HEK293 (cell line): ENCODE measurements around the gene PEX6.

Experiments
- INSM2 ChIP-seq: fragments of 450-650 bp; formaldehyde crosslinking; IDR thresholded peaks from 2 replicates; pipeline ENCODE4 v1.5.1; 2016; ENCODE audit warnings: missing biosample characterization, missing genetic modification characterization
- MZF1 ChIP-seq: fragments of 450-650 bp; formaldehyde crosslinking; IDR thresholded peaks from 2 replicates; pipeline ENCODE4 v1.5.1; 2017; ENCODE audit warnings: missing biosample characterization, missing genetic modification characterization, borderline replicate concordance
- PRDM10 ChIP-seq: fragments of 450-650 bp; formaldehyde crosslinking; IDR thresholded peaks from 2 replicates; pipeline ENCODE4 v1.5.1; 2016; ENCODE audit warnings: missing biosample characterization, missing genetic modification characterization
- REST ChIP-seq: fragments of 450-650 bp; formaldehyde crosslinking; IDR thresholded peaks from 2 replicates; pipeline ENCODE4 v1.5.1; 2016; ENCODE audit warnings: missing biosample characterization, missing genetic modification characterization
- SCRT1 ChIP-seq: fragments of 450-650 bp; formaldehyde crosslinking; IDR thresholded peaks from 2 replicates; pipeline ENCODE4 v1.5.1; 2016; ENCODE audit warnings: missing biosample characterization, missing genetic modification characterization, borderline replicate concordance
- SCRT2 ChIP-seq: fragments of 450-650 bp; formaldehyde crosslinking; IDR thresholded peaks from 2 replicates; pipeline ENCODE4 v1.5.1; 2016; ENCODE audit warnings: missing biosample characterization, missing genetic modification characterization
- TCF7L2 ChIP-seq: IDR thresholded peaks from 2 replicates; pipeline ENCODE4 v1.6.1; 2011; ENCODE audit warnings: low read depth, mild to moderate bottlenecking, inconsistent platforms, low read length, moderate library complexity, borderline replicate concordance
- TRIM28 ChIP-seq: IDR thresholded peaks from 2 replicates; pipeline ENCODE4 v1.6.1; 2011; ENCODE audit warnings: low read length, control low read depth, borderline replicate concordance
- TSHZ1 ChIP-seq: fragments of 450-650 bp; formaldehyde crosslinking; IDR thresholded peaks from 2 replicates; pipeline ENCODE4 v1.5.1; 2016; ENCODE audit warnings: missing biosample characterization, missing genetic modification characterization, borderline replicate concordance
- WT1 ChIP-seq: fragments of 450-650 bp; formaldehyde crosslinking; IDR thresholded peaks from 2 replicates; pipeline ENCODE4 v1.5.1; 2016; ENCODE audit warnings: missing biosample characterization, missing genetic modification characterization
- ZBTB17 ChIP-seq: fragments of 450-650 bp; formaldehyde crosslinking; IDR thresholded peaks from 2 replicates; pipeline ENCODE4 v1.5.1; 2016; ENCODE audit warnings: missing biosample characterization, missing genetic modification characterization
- ZFP37 ChIP-seq: fragments of 450-650 bp; formaldehyde crosslinking; IDR thresholded peaks from 2 replicates; pipeline ENCODE4 v1.5.1; 2016; ENCODE audit warnings: missing biosample characterization, missing genetic modification characterization
- ZNF148 ChIP-seq: fragments of 450-650 bp; formaldehyde crosslinking; IDR thresholded peaks from 2 replicates; pipeline ENCODE4 v1.5.0; 2017; ENCODE audit warnings: missing biosample characterization, missing genetic modification characterization, borderline replicate concordance
- ZNF169 ChIP-seq: fragments of 450-650 bp; formaldehyde crosslinking; IDR thresholded peaks from 2 replicates; pipeline ENCODE4 v1.5.1; 2016; ENCODE audit warnings: missing biosample characterization, missing genetic modification characterization
- ZNF239 ChIP-seq: fragments of 450-650 bp; formaldehyde crosslinking; IDR thresholded peaks from 2 replicates; pipeline ENCODE4 v1.5.1; 2016; ENCODE audit warnings: missing biosample characterization, missing genetic modification characterization
- ZNF324 ChIP-seq: fragments of 450-650 bp; formaldehyde crosslinking; IDR thresholded peaks from 2 replicates; pipeline ENCODE4 v1.5.1; 2016; ENCODE audit warnings: missing biosample characterization, missing genetic modification characterization
- ZNF391 ChIP-seq: fragments of 450-650 bp; formaldehyde crosslinking; IDR thresholded peaks from 2 replicates; pipeline ENCODE4 v1.5.1; 2016; ENCODE audit warnings: low read depth, missing biosample characterization, missing genetic modification characterization, borderline replicate concordance
- ZNF514 ChIP-seq: fragments of 450-650 bp; formaldehyde crosslinking; IDR thresholded peaks from 2 replicates; pipeline ENCODE4 v1.5.1; 2016; ENCODE audit warnings: missing biosample characterization, missing genetic modification characterization
- ZNF549 ChIP-seq: fragments of 450-650 bp; IDR thresholded peaks from 2 replicates; pipeline ENCODE4 v1.5.1; 2018; ENCODE audit warnings: missing biosample characterization, missing genetic modification characterization, mild to moderate bottlenecking, inconsistent platforms, moderate library complexity
- ZNF585B ChIP-seq: fragments of 450-650 bp; formaldehyde crosslinking; IDR thresholded peaks from 2 replicates; pipeline ENCODE4 v1.5.1; 2016; ENCODE audit warnings: missing biosample characterization, missing genetic modification characterization
- ZNF610 ChIP-seq: fragments of 450-650 bp; formaldehyde crosslinking; IDR thresholded peaks from 2 replicates; pipeline ENCODE4 v1.5.1; 2016; ENCODE audit warnings: missing biosample characterization, missing genetic modification characterization, borderline replicate concordance
- ZNF677 ChIP-seq: fragments of 450-650 bp; IDR thresholded peaks from 2 replicates; pipeline ENCODE4 v1.5.0; 2018; ENCODE audit warnings: missing biosample characterization, mild to moderate bottlenecking, missing genetic modification characterization, moderate library complexity
- ZNF701 ChIP-seq: fragments of 450-650 bp; formaldehyde crosslinking; IDR thresholded peaks from 2 replicates; pipeline ENCODE4 v1.5.1; 2016; ENCODE audit warnings: missing biosample characterization, missing genetic modification characterization
- ZNF768 ChIP-seq: fragments of 450-650 bp; formaldehyde crosslinking; IDR thresholded peaks from 2 replicates; pipeline ENCODE4 v1.5.1; 2018; ENCODE audit warnings: missing biosample characterization, mild to moderate bottlenecking, missing genetic modification characterization
- ZSCAN23 ChIP-seq: fragments of 450-650 bp; formaldehyde crosslinking; IDR thresholded peaks from 2 replicates; pipeline ENCODE4 v1.5.1; 2016; ENCODE audit warnings: missing biosample characterization, missing genetic modification characterization

The PEX6 gene

GRCh38 chr6:42970871-42971612 lies 7.9 kb downstream of the PEX6 start (continued):
- TF ChIP-seq TCF7L2 (no peak), ZNF677 (no peak), ZNF768 (tag by site-specific recombination) (no peak), ZNF324 (tag by site-specific recombination) (no peak), WT1 (tag by site-specific recombination) (no peak), SCRT2 (tag by site-specific recombination) (peak; percentile 76), ZNF391 (tag by site-specific recombination) (no peak), ZNF514 (tag by site-specific recombination) (no peak), ZNF148 (tag by site-specific recombination) (no peak), INSM2 (tag by site-specific recombination) (peak; percentile 84), SCRT1 (tag by site-specific recombination) (no peak), ZFP37 (no peak), TSHZ1 (tag by site-specific recombination) (no peak), REST (no peak), ZNF585B (tag by site-specific recombination) (no peak), ZBTB17 (tag by site-specific recombination) (peak; percentile 74), MZF1 (tag by site-specific recombination) (no peak), PRDM10 (tag by site-specific recombination) (peak; percentile 95), ZNF239 (tag by site-specific recombination) (no peak), TRIM28 (no peak), ZNF549 (tag by site-specific recombination) (no peak), ZSCAN23 (tag by site-specific recombination) (no peak), ZNF701 (tag by site-specific recombination) (no peak), ZNF610 (tag by site-specific recombination) (no peak), ZNF169 (tag by site-specific recombination) (no peak)
